Activated CD8-positive, alpha-beta T cell treated with anti-CD3 and anti-CD28 coated beads for 36 hours (primary cell): ENCODE data around the gene L3MBTL4. TPM values are rescaled to one million over a fixed set of nuclear protein-coding genes. Genes with fewer than 3 reads are reported as not detected.
"Not testable (repeated sequence)": the region's sequence is repeated elsewhere in the genome, so short reads cannot be mapped to it uniquely, and the experiment has no call there.

ENCODE experiments used
- ATAC-seq: fragments of 200-7000 bp; cut with Tn5 transposase; one replicate; pipeline ENCODE4 v1.10.0; 2021; ENCODE audit warnings: mild to moderate bottlenecking, moderate library complexity
- CTCF ChIA-PET: fragments of 350-600 bp; sonication (Branson Sonifier 250); formaldehyde crosslinking; loops from one replicate; lab custom pipeline; 2021; ENCODE audit warnings: antibody characterized with exemption; lab: Charles Lee
- POLR2A ChIA-PET: fragments of 350-600 bp; sonication (Branson Sonifier 250); formaldehyde crosslinking; loops from one replicate; lab custom pipeline; 2021; ENCODE audit warnings: antibody characterized with exemption; lab: Charles Lee
- DNase-seq: peaks from one replicate; pipeline ENCODE4 v3.0.0-alpha.2; 2020
- H3K27ac Mint-ChIP-seq: one replicate; pipeline ENCODE4 v1.8.0; 2021; ENCODE audit warnings: mild to moderate bottlenecking, mixed read lengths
- H3K27me3 Mint-ChIP-seq: one replicate; pipeline ENCODE4 v1.8.0; 2021; ENCODE audit warnings: mixed read lengths
- H3K36me3 Mint-ChIP-seq: one replicate; pipeline ENCODE4 v1.8.0; 2021; ENCODE audit warnings: low read depth, mixed read lengths
- H3K4me1 Mint-ChIP-seq: one replicate; pipeline ENCODE4 v1.8.0; 2021; ENCODE audit warnings: low read depth, mixed read lengths
- H3K4me3 Mint-ChIP-seq: one replicate; pipeline ENCODE4 v1.8.0; 2021; ENCODE audit warnings: mild to moderate bottlenecking, moderate library complexity, mixed read lengths
- H3K9me3 Mint-ChIP-seq: one replicate; pipeline ENCODE4 v1.8.0; 2021; ENCODE audit warnings: mixed read lengths
- CTCF ChIP-seq: fragments of 200-600 bp; IDR thresholded peaks from one replicate; pipeline ENCODE4 v1.8.0; 2022; ENCODE audit warnings: antibody characterized with exemption, mild to moderate bottlenecking
- intact Hi-C: fragments of 100-400 bp; cut with micrococcal nuclease; formaldehyde crosslinking; loops from one replicate; pipeline ENCODE4 v1.10.0; 2022
- total RNA-seq, 2 experiments: library from RNA; stranded (reverse); gene quantifications; one replicate each; pipeline ENCODE4 v1.2.3, GENCODE V29; 2021

L3MBTL4 gene
- total RNA-seq, 2 experiments from 2014 or later, result not detected

GRCh38 chr18:6271585-6271984 is 143.1 kb downstream of the L3MBTL4 start:
- ATAC-seq (no peak), DNase-seq (no peak)
- H3K4me1 Mint-ChIP-seq, result no peaks in the 10 kb centered on the region
- H3K36me3 Mint-ChIP-seq, result no peaks in the 10 kb centered on the region
- peaks cover 2% of the 10 kb centered on the region for H3K27me3 Mint-ChIP-seq
- no peak overlapping the region for H3K4me3 Mint-ChIP-seq
- H3K9me3 Mint-ChIP-seq, result peaks cover 8% of the 10 kb centered on the region
- no peak overlapping the region for H3K27ac Mint-ChIP-seq
- TF ChIP-seq CTCF, result no peak
- intact Hi-C loops, result loop anchor here (10.0 kb wide), 1 partner anchor 57 kb away; no protein-coding TSS in a partner anchor
- CTCF ChIA-PET, result no interaction called here
- POLR2A ChIA-PET, result no interaction called here

GRCh38 chr18:6270771-6271216 is 143.9 kb downstream of the L3MBTL4 start:
- no peak overlapping the region for H3K4me3 Mint-ChIP-seq
- no peak for ATAC-seq
- H3K36me3 Mint-ChIP-seq, result no peaks in the 10 kb centered on the region
- peaks cover 8% of the 10 kb centered on the region for H3K9me3 Mint-ChIP-seq
- TF ChIP-seq CTCF, result no peak
- intact Hi-C loops, result loop anchor here (10.0 kb wide), 1 partner anchor 56 kb away; no protein-coding TSS in a partner anchor
- H3K4me1 Mint-ChIP-seq, result no peaks in the 10 kb centered on the region
- CTCF ChIA-PET, result no interaction called here
- no peak overlapping the region for H3K27ac Mint-ChIP-seq
- POLR2A ChIA-PET, result no interaction called here
- H3K27me3 Mint-ChIP-seq, result peaks cover 2% of the 10 kb centered on the region
- DNase-seq, result no peak

GRCh38 chr18:6269660-6270332 is 144.9 kb downstream of the L3MBTL4 start:
- ChIA-PET CTCF (no interaction called here), POLR2A (no interaction called here)
- H3K4me3 Mint-ChIP-seq, result no peak overlapping the region
- no peak for DNase-seq
- no peak for ATAC-seq
- no peaks in the 10 kb centered on the region for H3K36me3 Mint-ChIP-seq
- H3K9me3 Mint-ChIP-seq, result peaks cover 8% of the 10 kb centered on the region
- TF ChIP-seq CTCF, result no peak
- H3K4me1 Mint-ChIP-seq, result no peaks in the 10 kb centered on the region
- peaks cover 2% of the 10 kb centered on the region for H3K27me3 Mint-ChIP-seq
- intact Hi-C loops, result loop anchor here (10.0 kb wide), 1 partner anchor 55 kb away; no protein-coding TSS in a partner anchor
- H3K27ac Mint-ChIP-seq, result no peak overlapping the region

GRCh38 chr18:6266212-6266611 is 148.5 kb downstream of the L3MBTL4 start:
- Mint-ChIP-seq H3K36me3 (no peaks in the 10 kb centered on the region), H3K27ac (no peak overlapping the region), H3K9me3 (peaks cover 8% of the 10 kb centered on the region), H3K4me1 (no peaks in the 10 kb centered on the region), H3K27me3 (peaks cover 2% of the 10 kb centered on the region), H3K4me3 (no peak overlapping the region)
- CTCF ChIA-PET, result interaction anchor here (1.0 kb wide), 1 partner anchor 17 kb away, joined by 3 read pairs; no protein-coding TSS in a partner anchor
- POLR2A ChIA-PET, result no interaction called here
- no peak for TF ChIP-seq CTCF
- DNase-seq (no peak), ATAC-seq (no peak)
- intact Hi-C loops, result no loop called here

- POLR2A ChIA-PET, result no interaction called here
- no peak overlapping the region for H3K4me3 Mint-ChIP-seq
- DNase-seq (no peak), ATAC-seq (no peak)
- no peaks in the 10 kb centered on the region for H3K36me3 Mint-ChIP-seq
- no peak overlapping the region for H3K27ac Mint-ChIP-seq
- no peaks in the 10 kb centered on the region for H3K4me1 Mint-ChIP-seq
- CTCF ChIA-PET, result no interaction called here
- no peaks in the 10 kb centered on the region for H3K27me3 Mint-ChIP-seq
- H3K9me3 Mint-ChIP-seq, result peaks cover 14% of the 10 kb centered on the region
- TF ChIP-seq CTCF, result no peak
- intact Hi-C loops, result no loop called here
Measured at GRCh38 chr18:6261938-6262337, 152.8 kb downstream of the L3MBTL4 start.

- H3K36me3 Mint-ChIP-seq, CTCF ChIA-PET, H3K27me3 Mint-ChIP-seq, DNase-seq, intact Hi-C loops, H3K4me3 Mint-ChIP-seq, POLR2A ChIA-PET, H3K27ac Mint-ChIP-seq, H3K4me1 Mint-ChIP-seq, ATAC-seq: not testable (repeated sequence)
- peaks cover 16% of the 10 kb centered on the region for H3K9me3 Mint-ChIP-seq
Measured at GRCh38 chr18:6259324-6259723, 155.4 kb downstream of the L3MBTL4 start.
